GM18502 (cell line): ENCODE measurements around the gene ZNF248.

Experiments
- ATAC-seq: cut with Tn5 transposase; IDR thresholded peaks from one replicate; pipeline ENCODE4 v1.9.1; 2021; ENCODE audit warnings: mild to moderate bottlenecking; ENCODE audit not compliant: unreplicated experiment, poor library complexity

Gene ZNF248

GRCh38 chr10:37831495-37832333 lies 25.7 kb downstream of the ZNF248 start:
- ATAC-seq: no peak

- ATAC-seq: no peak
These were observed 30.6 kb downstream of the ZNF248 start for GRCh38 chr10:37826806-37827205.

- no peak for ATAC-seq
These were observed 36.2 kb downstream of the ZNF248 start for GRCh38 chr10:37821237-37821636.

GRCh38 chr10:37819797-37820196 lies 37.6 kb downstream of the ZNF248 start:
- ATAC-seq: no peak

- no peak for ATAC-seq
These were observed 41.1 kb downstream of the ZNF248 start for GRCh38 chr10:37816290-37816689.

GRCh38 chr10:37813763-37814162 lies 43.6 kb downstream of the ZNF248 start:
- ATAC-seq: no peak

GRCh38 chr10:37812290-37812689 lies 45.1 kb downstream of the ZNF248 start:
- no peak for ATAC-seq

- ATAC-seq: no peak
These were observed 54.1 kb downstream of the ZNF248 start for GRCh38 chr10:37803269-37803668.

GRCh38 chr10:37801557-37801956 lies 55.9 kb downstream of the ZNF248 start:
- no peak for ATAC-seq

- ATAC-seq: no peak
These were observed 63.0 kb downstream of the ZNF248 start for GRCh38 chr10:37794305-37794976.

- ATAC-seq: no peak
These were observed 67.8 kb downstream of the ZNF248 start for GRCh38 chr10:37789590-37789989.

GRCh38 chr10:37784678-37785077 lies 72.7 kb downstream of the ZNF248 start:
- no peak for ATAC-seq

GRCh38 chr10:37780536-37780935 lies 76.9 kb downstream of the ZNF248 start:
- ATAC-seq: no peak

- ATAC-seq: no peak
These were observed 80.4 kb downstream of the ZNF248 start for GRCh38 chr10:37777056-37777455.

GRCh38 chr10:37775612-37776011 lies 81.8 kb downstream of the ZNF248 start:
- no peak for ATAC-seq

- ATAC-seq: no peak
These were observed 83.1 kb downstream of the ZNF248 start for GRCh38 chr10:37774351-37774750.

- ATAC-seq: no peak
These were observed 92.2 kb downstream of the ZNF248 start for GRCh38 chr10:37765216-37765615.

- ATAC-seq: no peak
These were observed 94.3 kb downstream of the ZNF248 start for GRCh38 chr10:37763132-37763531.

GRCh38 chr10:37762287-37762686 lies 95.1 kb downstream of the ZNF248 start:
- ATAC-seq: no peak

- no peak for ATAC-seq
These were observed 96.6 kb downstream of the ZNF248 start for GRCh38 chr10:37760817-37761216.

- ATAC-seq: no peak
These were observed 99.3 kb downstream of the ZNF248 start for GRCh38 chr10:37758074-37758473.
